Transverse colon (tissue), 3 donors: Measurements from ENCODE around the gene SFTPB.

ENCODE experiments used
- EP300 ChIP-seq: sonication (generic); formaldehyde crosslinking; IDR thresholded peaks from one replicate; pipeline ENCODE4 v1.6.1; 2017; ENCODE audit warnings: antibody characterized with exemption, low read depth
- POLR2A ChIP-seq: fragments of 450-650 bp; IDR thresholded peaks from one replicate; pipeline ENCODE4 v1.6.1; 2016; ENCODE audit warnings: antibody characterized with exemption, mild to moderate bottlenecking, moderate library complexity
- POLR2AphosphoS5 ChIP-seq, 3 donors: sonication (generic); formaldehyde crosslinking; IDR thresholded peaks; one replicate each; pipeline ENCODE4 v1.6.1; 2016; ENCODE audit warnings: antibody characterized with exemption in 3 of 3

- no peak for TF ChIP-seq POLR2A
- TF ChIP-seq EP300, result no peak
- no peak for TF ChIP-seq POLR2AphosphoS5 (IDR thresholded peaks at IDR 0.05)
Measured at GRCh38 chr2:85663594-85664565, 4.1 kb downstream of the SFTPB start.
